Liver (tissue), 9 donors: ENCODE measurements around the gene PLCB1. TPM values are rescaled to one million over a fixed set of nuclear protein-coding genes. Genes with fewer than 3 reads are reported as not detected.

Experiments used
- DNase-seq: peaks from one replicate; pipeline ENCODE4 v3.0.0-alpha.2; 2017; ENCODE audit warnings: low spot score
- H3K27ac ChIP-seq, 2 donors: one replicate each; pipeline ENCODE4 v1.7.0; 2013; ENCODE audit warnings: inconsistent platforms in 2 of 2, low read length in 2 of 2, control low read depth in 1 of 2, low read depth in 1 of 2, mild to moderate bottlenecking in 1 of 2
- H3K27me3 ChIP-seq, 4 donors: one replicate each; pipeline versions ENCODE4 v1.6.1 to v1.7.0; 2013; ENCODE audit warnings: low read length in 3 of 4, inconsistent platforms in 1 of 4, mild to moderate bottlenecking in 1 of 4, moderate library complexity in 1 of 4; ENCODE audit not compliant: control insufficient read depth in 4 of 4, insufficient read depth in 4 of 4
- H3K36me3 ChIP-seq, 4 donors: one replicate each; pipeline versions ENCODE4 v1.6.1 to v1.7.0; 2013; ENCODE audit warnings: low read length in 3 of 4, mild to moderate bottlenecking in 3 of 4, low read depth in 1 of 4, moderate library complexity in 1 of 4; ENCODE audit not compliant: control insufficient read depth in 4 of 4, insufficient read depth in 3 of 4
- H3K4me1 ChIP-seq, 4 donors: one replicate each; pipeline versions ENCODE4 v1.6.1 to v1.7.0; 2013; ENCODE audit warnings: low read length in 3 of 4, mild to moderate bottlenecking in 3 of 4, moderate library complexity in 1 of 4; ENCODE audit not compliant: control insufficient read depth in 4 of 4, insufficient read depth in 4 of 4
- H3K4me3 ChIP-seq, 3 donors: one replicate each; pipeline versions ENCODE4 v1.6.1 to v1.7.0; 2013; ENCODE audit warnings: low read length in 3 of 3, control low read depth in 1 of 3, low read depth in 1 of 3, mild to moderate bottlenecking in 1 of 3
- H3K9ac ChIP-seq, 2 donors: one replicate each; pipeline ENCODE4 v1.7.0; 2013; ENCODE audit warnings: low read length in 2 of 2, mild to moderate bottlenecking in 2 of 2, moderate library complexity in 2 of 2, control low read depth in 1 of 2, low read depth in 1 of 2
- H3K9me3 ChIP-seq, 4 donors: one replicate each; pipeline versions ENCODE4 v1.6.1 to v1.7.0; 2013; ENCODE audit warnings: low read length in 3 of 4; ENCODE audit not compliant: control insufficient read depth in 4 of 4
- ATF3 ChIP-seq: IDR thresholded peaks from 2 replicates; pipeline ENCODE4 v1.6.1; 2016; ENCODE audit warnings: antibody characterized with exemption
- EGR1 ChIP-seq, 2 donors: IDR thresholded peaks; 2 replicates each; pipeline ENCODE4 v1.6.1; 2016 to 2018; ENCODE audit warnings: antibody characterized with exemption in 2 of 2, low read depth in 2 of 2
- FOXA1 ChIP-seq: IDR thresholded peaks from 2 replicates; pipeline ENCODE4 v1.6.1; 2016; ENCODE audit warnings: antibody characterized with exemption
- FOXA2 ChIP-seq: IDR thresholded peaks from 2 replicates; pipeline ENCODE4 v1.6.1; 2016; ENCODE audit warnings: antibody characterized with exemption
- GABPA ChIP-seq, 2 donors: IDR thresholded peaks in 1 of 2; conservative IDR thresholded peaks in 1 of 2; 2 replicates each; pipeline ENCODE4 v1.6.1; 2016; ENCODE audit warnings: antibody characterized with exemption in 2 of 2, mild to moderate bottlenecking in 1 of 2, moderate library complexity in 1 of 2
- HNF4A ChIP-seq, 2 donors: conservative IDR thresholded peaks; 2 replicates each; pipeline ENCODE4 v1.6.1; 2016; ENCODE audit warnings: antibody characterized with exemption in 2 of 2, mild to moderate bottlenecking in 2 of 2
- HNF4G ChIP-seq: IDR thresholded peaks from 2 replicates; pipeline ENCODE4 v1.6.1; 2016; ENCODE audit warnings: antibody characterized with exemption
- JUND ChIP-seq, 2 donors: IDR thresholded peaks; 2 replicates each; pipeline ENCODE4 v1.6.1; 2016; ENCODE audit warnings: antibody characterized with exemption in 2 of 2
- NR2F2 ChIP-seq: IDR thresholded peaks from 2 replicates; pipeline ENCODE4 v1.6.1; 2016; ENCODE audit warnings: antibody characterized with exemption
- RAD21 ChIP-seq, 2 donors: IDR thresholded peaks; 2 replicates each; pipeline ENCODE4 v1.6.1; 2016; ENCODE audit warnings: antibody characterized with exemption in 2 of 2, mild to moderate bottlenecking in 2 of 2
- REST ChIP-seq: IDR thresholded peaks from 2 replicates; pipeline ENCODE4 v1.6.1; 2016; ENCODE audit warnings: antibody characterized with exemption, mild to moderate bottlenecking
- RXRA ChIP-seq, 2 donors: IDR thresholded peaks; 2 replicates each; pipeline ENCODE4 v1.6.1; 2017 to 2018; ENCODE audit warnings: antibody characterized with exemption in 2 of 2, mild to moderate bottlenecking in 1 of 2
- SP1 ChIP-seq: IDR thresholded peaks from 2 replicates; pipeline ENCODE4 v1.6.1; 2018; ENCODE audit warnings: antibody characterized with exemption, mild to moderate bottlenecking
- TAF1 ChIP-seq: conservative IDR thresholded peaks from 2 replicates; pipeline ENCODE4 v1.6.1; 2016; ENCODE audit warnings: antibody characterized with exemption, mild to moderate bottlenecking
- YY1 ChIP-seq: IDR thresholded peaks from 2 replicates; pipeline ENCODE4 v1.6.1; 2016; ENCODE audit warnings: antibody characterized with exemption, mild to moderate bottlenecking
- ZBTB33 ChIP-seq: IDR thresholded peaks from 2 replicates; pipeline ENCODE4 v1.6.1; 2016; ENCODE audit warnings: antibody characterized with exemption
- WGBS: extraction: QIAGEN DNeasy Blood & Tissue Kit; methylation state at CpG from one replicate; pipeline ENCODE4 v1.1.7; 2013; 5-methylcytosine and 5-hydroxymethylcytosine counted together
- polyA plus RNA-seq, 2 donors: library from polyadenylated mRNA; stranded (reverse) in 1 of 2; unstranded in 1 of 2; fragments of 200-250 nt in 1 of 2; fragments of >200 nt in 1 of 2; fragmentation: Nextera tagmentation in 1 of 2; extraction: Ambion mirVana in 1 of 2; gene quantifications; one replicate each; pipeline versions ENCODE4 v1.2.1 to v1.2.3, GENCODE V29; 2013 to 2015
- total RNA-seq, 2 donors: library from RNA; depleted of rRNA; stranded (reverse); fragments of >200 nt; gene quantifications; one replicate each; pipeline ENCODE4 v1.2.3, GENCODE V29; 2014
- TF ChIP-seq, protein P1 (sequence below): IDR thresholded peaks from 2 replicates; pipeline ENCODE4 v1.6.1; 2016; ENCODE audit warnings: antibody characterized with exemption
- TF ChIP-seq, protein P2 (sequence below): fragments of 150-350 bp; IDR thresholded peaks from 2 replicates; pipeline ENCODE4 v1.5.1; 2017; ENCODE audit warnings: improper control_type of control experiment, low read depth, low read length; ENCODE audit not compliant: missing input control
- donor health status: healthy.
- donor health status: healthy.
- donor health status: healthy.
- donor health status: healthy.
- donor health status: healthy.

The PLCB1 gene
- total and polyA plus RNA-seq, 4 donors, result 3.7 to 13.5 (median 5.9) TPM

DNA sequence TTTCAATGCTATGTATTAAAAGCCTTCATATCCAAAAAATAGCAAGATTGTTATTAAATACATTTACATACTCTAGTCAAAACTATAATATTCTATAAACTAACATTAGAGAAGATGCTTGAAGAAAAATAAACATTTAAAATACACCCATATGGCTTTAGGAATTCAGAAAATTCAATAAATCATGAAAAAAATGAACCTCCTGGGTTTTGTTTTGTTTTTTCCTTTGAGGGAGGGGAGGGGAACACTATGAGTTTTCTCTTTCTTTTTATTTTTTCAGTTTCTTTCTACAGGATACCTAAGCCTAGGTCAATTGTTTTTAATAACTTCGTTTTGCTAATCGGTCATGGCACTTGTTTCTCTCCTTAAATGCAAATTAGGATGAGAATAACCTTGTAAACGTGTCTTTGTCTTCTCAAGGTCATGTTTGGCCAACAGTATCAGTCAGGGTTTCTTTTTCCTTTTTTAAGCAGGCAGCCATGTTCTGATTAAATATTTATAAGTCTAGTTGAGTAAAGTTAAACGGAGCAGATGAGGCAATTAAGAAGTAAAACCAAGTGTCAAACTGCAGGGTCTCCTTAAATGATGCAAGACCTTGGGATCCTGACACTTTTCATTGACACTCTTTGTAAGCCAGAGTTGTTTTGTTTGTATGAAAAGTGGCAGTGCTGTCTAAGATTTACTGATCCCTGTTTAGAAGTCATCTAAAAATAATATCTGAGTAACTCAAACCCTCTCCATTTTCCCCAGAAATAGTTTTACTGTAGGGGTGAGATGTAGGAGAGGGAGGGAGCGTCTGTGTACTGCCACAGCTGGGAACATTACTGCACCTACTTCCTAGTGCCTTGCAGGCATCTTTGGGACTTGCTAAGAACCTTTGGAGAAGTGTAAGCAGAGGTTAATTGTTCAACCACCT lies 392.3 kb downstream of the PLCB1 start:
- Histone ChIP-seq H3K36me3 (no peaks in the 10 kb centered on the region), H3K9me3 (no peaks in the 10 kb centered on the region), H3K27ac (no peak overlapping the region), H3K4me1 (no peaks in the 10 kb centered on the region), H3K4me3 (no peak overlapping the region), H3K9ac (no peak overlapping the region), H3K27me3 (no peaks in the 10 kb centered on the region)
- no peak for TF ChIP-seq ZBTB33
- no peak for TF ChIP-seq JUND (IDR thresholded peaks at IDR 0.05)
- TF ChIP-seq REST, result no peak
- no peak for TF ChIP-seq EGR1 (IDR thresholded peaks at IDR 0.05; ENCODE audit: low read depth in 2 of 2)
- no peak for TF ChIP-seq HNF4A (conservative IDR thresholded peaks at IDR 0.05)
- no peak for TF ChIP-seq RXRA (IDR thresholded peaks at IDR 0.05)
- no peak for TF ChIP-seq GABPA (IDR thresholded peaks at IDR 0.05 in 1 of 2, conservative IDR thresholded peaks at IDR 0.05 in 1 of 2)
- no peak for TF ChIP-seq ATF3
- no peak for TF ChIP-seq FOXA1
- TF ChIP-seq YY1, result no peak
- TF ChIP-seq NR2F2, result no peak
- TF ChIP-seq, protein P1, sequence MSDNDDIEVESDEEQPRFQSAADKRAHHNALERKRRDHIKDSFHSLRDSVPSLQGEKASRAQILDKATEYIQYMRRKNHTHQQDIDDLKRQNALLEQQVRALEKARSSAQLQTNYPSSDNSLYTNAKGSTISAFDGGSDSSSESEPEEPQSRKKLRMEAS, result no peak
- TF ChIP-seq, protein P2, sequence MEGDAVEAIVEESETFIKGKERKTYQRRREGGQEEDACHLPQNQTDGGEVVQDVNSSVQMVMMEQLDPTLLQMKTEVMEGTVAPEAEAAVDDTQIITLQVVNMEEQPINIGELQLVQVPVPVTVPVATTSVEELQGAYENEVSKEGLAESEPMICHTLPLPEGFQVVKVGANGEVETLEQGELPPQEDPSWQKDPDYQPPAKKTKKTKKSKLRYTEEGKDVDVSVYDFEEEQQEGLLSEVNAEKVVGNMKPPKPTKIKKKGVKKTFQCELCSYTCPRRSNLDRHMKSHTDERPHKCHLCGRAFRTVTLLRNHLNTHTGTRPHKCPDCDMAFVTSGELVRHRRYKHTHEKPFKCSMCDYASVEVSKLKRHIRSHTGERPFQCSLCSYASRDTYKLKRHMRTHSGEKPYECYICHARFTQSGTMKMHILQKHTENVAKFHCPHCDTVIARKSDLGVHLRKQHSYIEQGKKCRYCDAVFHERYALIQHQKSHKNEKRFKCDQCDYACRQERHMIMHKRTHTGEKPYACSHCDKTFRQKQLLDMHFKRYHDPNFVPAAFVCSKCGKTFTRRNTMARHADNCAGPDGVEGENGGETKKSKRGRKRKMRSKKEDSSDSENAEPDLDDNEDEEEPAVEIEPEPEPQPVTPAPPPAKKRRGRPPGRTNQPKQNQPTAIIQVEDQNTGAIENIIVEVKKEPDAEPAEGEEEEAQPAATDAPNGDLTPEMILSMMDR, result no peak
- TF ChIP-seq HNF4G, result no peak
- TF ChIP-seq SP1, result no peak
- TF ChIP-seq TAF1, result no peak
- no peak for TF ChIP-seq RAD21 (IDR thresholded peaks at IDR 0.05)
- TF ChIP-seq FOXA2, result no peak
- no peak for DNase-seq
- WGBS, result 67% methylated on average over 5 of the region's 5 CpGs
